Measurements from ENCODE around the gene ALCAM.

GRCh38 chr3:105512061-105512460 is 145.4 kb downstream of the ALCAM start:
- TF ChIP-seq CTCF (conservative IDR thresholded peaks at IDR 0.05; ENCODE audit: low read length), result no peak
- TF ChIP-seq EZH2phosphoT487 (IDR thresholded peaks at IDR 0.05; ENCODE audit: borderline replicate concordance, low read depth, low read length), result no peak

All from OCI-LY7 (cell line).